Peyer's patch (tissue), 4 donors: ENCODE measurements around the gene TBC1D23.

Experiments used
- POLR2A ChIP-seq, 2 donors: fragments of 450-650 bp; IDR thresholded peaks; one replicate each; pipeline ENCODE4 v1.5.1; 2017; ENCODE audit warnings: antibody characterized with exemption in 2 of 2, mild to moderate bottlenecking in 2 of 2, moderate library complexity in 2 of 2
- TF ChIP-seq, protein P1 (sequence below), 6 experiments: fragments of 450-650 bp in 4 of 6; fragments of 200-600 bp in 2 of 6; sonication (generic) in 1 of 6; IDR thresholded peaks; one replicate each; pipeline ENCODE4 v1.5.1; 2017 to 2019; ENCODE audit warnings: antibody characterized with exemption in 6 of 6, mild to moderate bottlenecking in 3 of 6, moderate library complexity in 1 of 6

GRCh38 chr3:100310355-100310965 lies 49.7 kb downstream of the TBC1D23 start:
- no peak for TF ChIP-seq POLR2A (IDR thresholded peaks at IDR 0.05)
- TF ChIP-seq, protein P1, sequence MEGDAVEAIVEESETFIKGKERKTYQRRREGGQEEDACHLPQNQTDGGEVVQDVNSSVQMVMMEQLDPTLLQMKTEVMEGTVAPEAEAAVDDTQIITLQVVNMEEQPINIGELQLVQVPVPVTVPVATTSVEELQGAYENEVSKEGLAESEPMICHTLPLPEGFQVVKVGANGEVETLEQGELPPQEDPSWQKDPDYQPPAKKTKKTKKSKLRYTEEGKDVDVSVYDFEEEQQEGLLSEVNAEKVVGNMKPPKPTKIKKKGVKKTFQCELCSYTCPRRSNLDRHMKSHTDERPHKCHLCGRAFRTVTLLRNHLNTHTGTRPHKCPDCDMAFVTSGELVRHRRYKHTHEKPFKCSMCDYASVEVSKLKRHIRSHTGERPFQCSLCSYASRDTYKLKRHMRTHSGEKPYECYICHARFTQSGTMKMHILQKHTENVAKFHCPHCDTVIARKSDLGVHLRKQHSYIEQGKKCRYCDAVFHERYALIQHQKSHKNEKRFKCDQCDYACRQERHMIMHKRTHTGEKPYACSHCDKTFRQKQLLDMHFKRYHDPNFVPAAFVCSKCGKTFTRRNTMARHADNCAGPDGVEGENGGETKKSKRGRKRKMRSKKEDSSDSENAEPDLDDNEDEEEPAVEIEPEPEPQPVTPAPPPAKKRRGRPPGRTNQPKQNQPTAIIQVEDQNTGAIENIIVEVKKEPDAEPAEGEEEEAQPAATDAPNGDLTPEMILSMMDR (IDR thresholded peaks at IDR 0.05): no peak
